Measurements from ENCODE around the gene SETD1B.

Gene SETD1B

DNA sequence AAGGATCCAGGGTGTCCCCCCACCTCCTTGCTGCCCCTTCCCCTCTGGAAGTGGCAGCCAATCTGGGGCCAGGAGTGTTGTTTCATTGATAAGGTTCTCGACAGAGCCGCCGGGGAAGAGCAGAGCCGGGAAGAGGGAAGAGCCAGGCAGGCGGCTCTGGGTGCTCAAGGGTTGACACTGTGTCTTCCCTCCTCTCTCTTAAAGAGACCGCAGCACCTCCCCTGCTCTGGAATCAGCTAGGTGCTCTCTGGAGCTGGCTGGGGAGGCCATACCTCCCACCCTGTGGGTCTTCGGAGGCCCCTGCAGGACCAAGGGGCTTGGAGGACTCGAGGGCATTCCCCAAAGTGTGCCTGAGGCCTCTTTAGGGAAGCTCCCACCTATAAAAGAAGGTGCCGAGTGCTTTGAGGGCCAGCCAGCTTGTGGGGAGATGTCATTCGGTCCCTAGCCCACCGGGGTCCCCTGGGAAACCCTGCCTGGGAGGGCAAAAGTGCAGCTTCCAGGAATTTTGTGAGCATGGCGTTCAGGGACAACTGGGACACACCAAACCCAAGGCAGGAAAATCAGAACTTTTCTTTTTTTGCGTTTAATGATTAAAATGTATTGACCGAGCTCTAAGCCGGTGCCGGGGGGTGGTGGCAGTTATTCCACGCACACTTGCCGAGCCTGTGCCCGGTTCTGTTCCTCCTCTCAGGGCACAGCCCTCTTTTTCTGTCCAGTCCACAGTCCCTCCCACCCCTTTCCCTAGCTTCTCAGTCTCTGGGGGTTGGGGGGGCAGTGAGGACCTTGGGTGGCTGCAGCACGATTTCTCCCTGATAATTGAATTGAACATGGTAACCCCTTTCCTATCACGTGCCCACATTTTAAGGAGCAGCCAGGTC, 3.0 kb downstream of the SETD1B start:
- no peak for ATAC-seq

DNA sequence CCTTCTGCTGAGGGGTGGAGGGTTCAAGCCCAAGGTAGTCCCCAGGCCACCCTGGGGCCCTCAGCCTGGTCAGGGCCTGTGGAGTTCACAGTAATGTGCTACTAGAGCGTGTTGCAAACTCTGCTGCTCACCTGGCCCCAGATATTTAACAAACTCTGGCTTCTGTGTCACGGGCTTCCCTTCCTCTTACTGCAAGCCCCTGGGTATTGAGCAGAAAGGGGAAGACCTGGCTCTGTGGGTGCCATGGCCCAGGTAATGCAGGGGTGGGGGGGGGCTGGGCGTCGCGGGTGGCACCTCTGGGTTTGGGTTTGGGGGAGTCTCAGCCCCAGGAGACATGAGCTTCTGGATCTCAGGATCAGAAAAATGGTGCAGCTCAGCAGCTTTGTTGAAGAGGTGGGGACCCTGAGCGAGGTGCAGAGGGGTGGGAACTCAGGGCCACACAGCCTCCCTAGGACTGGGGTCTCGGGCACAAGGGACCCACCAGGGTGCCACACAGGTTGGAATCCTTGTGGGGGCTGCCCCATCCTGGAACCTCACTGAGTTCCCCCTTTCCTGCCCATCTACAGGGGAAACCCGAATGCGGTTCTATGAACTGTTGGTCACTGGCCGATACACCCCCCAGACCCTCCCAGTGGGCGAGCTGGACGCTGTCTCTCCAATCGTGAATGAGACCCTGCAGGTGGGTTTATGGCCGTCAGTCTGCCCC, 4.0 kb downstream of the SETD1B start:
- no peak for TF ChIP-seq ISL1 (CRISPR knock-in tag; IDR thresholded peaks at IDR 0.05)
- TF ChIP-seq, protein P1, sequence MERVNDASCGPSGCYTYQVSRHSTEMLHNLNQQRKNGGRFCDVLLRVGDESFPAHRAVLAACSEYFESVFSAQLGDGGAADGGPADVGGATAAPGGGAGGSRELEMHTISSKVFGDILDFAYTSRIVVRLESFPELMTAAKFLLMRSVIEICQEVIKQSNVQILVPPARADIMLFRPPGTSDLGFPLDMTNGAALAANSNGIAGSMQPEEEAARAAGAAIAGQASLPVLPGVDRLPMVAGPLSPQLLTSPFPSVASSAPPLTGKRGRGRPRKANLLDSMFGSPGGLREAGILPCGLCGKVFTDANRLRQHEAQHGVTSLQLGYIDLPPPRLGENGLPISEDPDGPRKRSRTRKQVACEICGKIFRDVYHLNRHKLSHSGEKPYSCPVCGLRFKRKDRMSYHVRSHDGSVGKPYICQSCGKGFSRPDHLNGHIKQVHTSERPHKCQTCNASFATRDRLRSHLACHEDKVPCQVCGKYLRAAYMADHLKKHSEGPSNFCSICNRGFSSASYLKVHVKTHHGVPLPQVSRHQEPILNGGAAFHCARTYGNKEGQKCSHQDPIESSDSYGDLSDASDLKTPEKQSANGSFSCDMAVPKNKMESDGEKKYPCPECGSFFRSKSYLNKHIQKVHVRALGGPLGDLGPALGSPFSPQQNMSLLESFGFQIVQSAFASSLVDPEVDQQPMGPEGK (CRISPR knock-in tag; IDR thresholded peaks at IDR 0.05; ENCODE audit: borderline replicate concordance): no peak
- TF ChIP-seq SNAI2 (CRISPR knock-in tag; IDR thresholded peaks at IDR 0.05): no peak
- TF ChIP-seq RARB (CRISPR knock-in tag; IDR thresholded peaks at IDR 0.05): no peak
- TF ChIP-seq, protein P2, sequence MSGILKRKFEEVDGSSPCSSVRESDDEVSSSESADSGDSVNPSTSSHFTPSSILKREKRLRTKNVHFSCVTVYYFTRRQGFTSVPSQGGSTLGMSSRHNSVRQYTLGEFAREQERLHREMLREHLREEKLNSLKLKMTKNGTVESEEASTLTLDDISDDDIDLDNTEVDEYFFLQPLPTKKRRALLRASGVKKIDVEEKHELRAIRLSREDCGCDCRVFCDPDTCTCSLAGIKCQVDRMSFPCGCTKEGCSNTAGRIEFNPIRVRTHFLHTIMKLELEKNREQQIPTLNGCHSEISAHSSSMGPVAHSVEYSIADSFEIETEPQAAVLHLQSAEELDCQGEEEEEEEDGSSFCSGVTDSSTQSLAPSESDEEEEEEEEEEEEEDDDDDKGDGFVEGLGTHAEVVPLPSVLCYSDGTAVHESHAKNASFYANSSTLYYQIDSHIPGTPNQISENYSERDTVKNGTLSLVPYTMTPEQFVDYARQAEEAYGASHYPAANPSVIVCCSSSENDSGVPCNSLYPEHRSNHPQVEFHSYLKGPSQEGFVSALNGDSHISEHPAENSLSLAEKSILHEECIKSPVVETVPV (CRISPR knock-in tag; IDR thresholded peaks at IDR 0.05): no peak
- TF ChIP-seq GLIS3 (CRISPR knock-in tag; IDR thresholded peaks at IDR 0.05): no peak
- no peak for TF ChIP-seq TOX (CRISPR knock-in tag; IDR thresholded peaks at IDR 0.05; ENCODE audit: borderline replicate concordance)
- no peak for TF ChIP-seq ESRRG (CRISPR knock-in tag; IDR thresholded peaks at IDR 0.05)
- no peak for TF ChIP-seq PPARA (CRISPR knock-in tag; IDR thresholded peaks at IDR 0.05; ENCODE audit: borderline replicate concordance)
- no peak for TF ChIP-seq CSDC2 (CRISPR knock-in tag; IDR thresholded peaks at IDR 0.05)
- TF ChIP-seq OSR1 (CRISPR knock-in tag; IDR thresholded peaks at IDR 0.05): no peak
- no peak for TF ChIP-seq TCF4 (CRISPR knock-in tag; IDR thresholded peaks at IDR 0.05; ENCODE audit: borderline replicate concordance)
- no peak for TF ChIP-seq ZNF8 (CRISPR knock-in tag; IDR thresholded peaks at IDR 0.05)
- no peak for TF ChIP-seq BACH2 (CRISPR knock-in tag; IDR thresholded peaks at IDR 0.05; ENCODE audit: borderline replicate concordance)
- no peak for TF ChIP-seq ZFP30 (CRISPR knock-in tag; IDR thresholded peaks at IDR 0.05)
- TF ChIP-seq ZNF565 (CRISPR knock-in tag; conservative IDR thresholded peaks at IDR 0.05; ENCODE audit: low read depth): no peak
- TF ChIP-seq, protein P3, sequence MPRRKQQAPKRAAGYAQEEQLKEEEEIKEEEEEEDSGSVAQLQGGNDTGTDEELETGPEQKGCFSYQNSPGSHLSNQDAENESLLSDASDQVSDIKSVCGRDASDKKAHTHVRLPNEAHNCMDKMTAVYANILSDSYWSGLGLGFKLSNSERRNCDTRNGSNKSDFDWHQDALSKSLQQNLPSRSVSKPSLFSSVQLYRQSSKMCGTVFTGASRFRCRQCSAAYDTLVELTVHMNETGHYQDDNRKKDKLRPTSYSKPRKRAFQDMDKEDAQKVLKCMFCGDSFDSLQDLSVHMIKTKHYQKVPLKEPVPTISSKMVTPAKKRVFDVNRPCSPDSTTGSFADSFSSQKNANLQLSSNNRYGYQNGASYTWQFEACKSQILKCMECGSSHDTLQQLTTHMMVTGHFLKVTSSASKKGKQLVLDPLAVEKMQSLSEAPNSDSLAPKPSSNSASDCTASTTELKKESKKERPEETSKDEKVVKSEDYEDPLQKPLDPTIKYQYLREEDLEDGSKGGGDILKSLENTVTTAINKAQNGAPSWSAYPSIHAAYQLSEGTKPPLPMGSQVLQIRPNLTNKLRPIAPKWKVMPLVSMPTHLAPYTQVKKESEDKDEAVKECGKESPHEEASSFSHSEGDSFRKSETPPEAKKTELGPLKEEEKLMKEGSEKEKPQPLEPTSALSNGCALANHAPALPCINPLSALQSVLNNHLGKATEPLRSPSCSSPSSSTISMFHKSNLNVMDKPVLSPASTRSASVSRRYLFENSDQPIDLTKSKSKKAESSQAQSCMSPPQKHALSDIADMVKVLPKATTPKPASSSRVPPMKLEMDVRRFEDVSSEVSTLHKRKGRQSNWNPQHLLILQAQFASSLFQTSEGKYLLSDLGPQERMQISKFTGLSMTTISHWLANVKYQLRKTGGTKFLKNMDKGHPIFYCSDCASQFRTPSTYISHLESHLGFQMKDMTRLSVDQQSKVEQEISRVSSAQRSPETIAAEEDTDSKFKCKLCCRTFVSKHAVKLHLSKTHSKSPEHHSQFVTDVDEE (CRISPR knock-in tag; IDR thresholded peaks at IDR 0.05): no peak
- TF ChIP-seq ZNF70 (CRISPR knock-in tag; IDR thresholded peaks at IDR 0.05): no peak
- TF ChIP-seq, protein P4, sequence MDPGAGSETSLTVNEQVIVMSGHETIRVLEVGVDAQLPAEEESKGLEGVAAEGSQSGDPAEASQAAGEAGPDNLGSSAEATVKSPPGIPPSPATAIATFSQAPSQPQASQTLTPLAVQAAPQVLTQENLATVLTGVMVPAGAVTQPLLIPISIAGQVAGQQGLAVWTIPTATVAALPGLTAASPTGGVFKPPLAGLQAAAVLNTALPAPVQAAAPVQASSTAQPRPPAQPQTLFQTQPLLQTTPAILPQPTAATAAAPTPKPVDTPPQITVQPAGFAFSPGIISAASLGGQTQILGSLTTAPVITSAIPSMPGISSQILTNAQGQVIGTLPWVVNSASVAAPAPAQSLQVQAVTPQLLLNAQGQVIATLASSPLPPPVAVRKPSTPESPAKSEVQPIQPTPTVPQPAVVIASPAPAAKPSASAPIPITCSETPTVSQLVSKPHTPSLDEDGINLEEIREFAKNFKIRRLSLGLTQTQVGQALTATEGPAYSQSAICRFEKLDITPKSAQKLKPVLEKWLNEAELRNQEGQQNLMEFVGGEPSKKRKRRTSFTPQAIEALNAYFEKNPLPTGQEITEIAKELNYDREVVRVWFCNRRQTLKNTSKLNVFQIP (CRISPR knock-in tag; IDR thresholded peaks at IDR 0.05; ENCODE audit: borderline replicate concordance, low read depth): no peak
- ATAC-seq: no peak

More for the DNA sequence above, 3.0 kb downstream of the SETD1B start:
- TF ChIP-seq ISL1 (CRISPR knock-in tag; IDR thresholded peaks at IDR 0.05) (no peak), BACH2 (CRISPR knock-in tag; IDR thresholded peaks at IDR 0.05; ENCODE audit: borderline replicate concordance) (no peak), ZFP3 (CRISPR knock-in tag; IDR thresholded peaks at IDR 0.05) (no peak), ZC3H10 (CRISPR knock-in tag; IDR thresholded peaks at IDR 0.05) (no peak)

DNA sequence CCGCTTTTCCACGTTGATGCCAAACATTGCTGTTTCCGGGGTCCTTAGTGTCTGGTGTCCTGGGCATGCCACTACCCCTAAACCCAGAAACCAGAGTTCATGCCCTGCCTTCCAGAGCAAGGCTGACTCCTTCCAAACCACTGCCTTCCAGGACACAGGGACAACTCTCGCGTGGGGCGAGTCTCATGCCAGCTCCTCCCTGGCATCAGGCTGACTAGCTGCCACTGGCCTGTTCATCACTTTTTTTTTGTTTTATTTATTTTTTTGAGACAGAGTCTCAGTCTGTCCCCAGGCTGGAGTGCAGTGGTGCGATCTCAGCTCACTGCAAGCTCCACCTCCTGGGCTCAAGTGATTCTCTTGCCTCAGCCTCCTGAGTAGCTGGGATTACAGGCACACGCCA, 4.8 kb downstream of the SETD1B start:
- no peak for ATAC-seq
- TF ChIP-seq, protein P2 (CRISPR knock-in tag; IDR thresholded peaks at IDR 0.05): no peak
- no peak for TF ChIP-seq GLIS3 (CRISPR knock-in tag; IDR thresholded peaks at IDR 0.05)
- TF ChIP-seq, protein P5, sequence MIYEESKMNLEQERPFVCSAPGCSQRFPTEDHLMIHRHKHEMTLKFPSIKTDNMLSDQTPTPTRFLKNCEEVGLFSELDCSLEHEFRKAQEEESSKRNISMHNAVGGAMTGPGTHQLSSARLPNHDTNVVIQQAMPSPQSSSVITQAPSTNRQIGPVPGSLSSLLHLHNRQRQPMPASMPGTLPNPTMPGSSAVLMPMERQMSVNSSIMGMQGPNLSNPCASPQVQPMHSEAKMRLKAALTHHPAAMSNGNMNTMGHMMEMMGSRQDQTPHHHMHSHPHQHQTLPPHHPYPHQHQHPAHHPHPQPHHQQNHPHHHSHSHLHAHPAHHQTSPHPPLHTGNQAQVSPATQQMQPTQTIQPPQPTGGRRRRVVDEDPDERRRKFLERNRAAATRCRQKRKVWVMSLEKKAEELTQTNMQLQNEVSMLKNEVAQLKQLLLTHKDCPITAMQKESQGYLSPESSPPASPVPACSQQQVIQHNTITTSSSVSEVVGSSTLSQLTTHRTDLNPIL (CRISPR knock-in tag; IDR thresholded peaks at IDR 0.05; ENCODE audit: low read depth): no peak
- no peak for TF ChIP-seq ZFP3 (CRISPR knock-in tag; IDR thresholded peaks at IDR 0.05)
- TF ChIP-seq, protein P3 (CRISPR knock-in tag; IDR thresholded peaks at IDR 0.05): no peak
- TF ChIP-seq ESRRG (CRISPR knock-in tag; IDR thresholded peaks at IDR 0.05): no peak
- no peak for TF ChIP-seq ISL1 (CRISPR knock-in tag; IDR thresholded peaks at IDR 0.05)
- TF ChIP-seq ZC3H10 (CRISPR knock-in tag; IDR thresholded peaks at IDR 0.05): no peak
- no peak for TF ChIP-seq BACH2 (CRISPR knock-in tag; IDR thresholded peaks at IDR 0.05; ENCODE audit: borderline replicate concordance)
